ENCODE results near the gene INSR.

- TF ChIP-seq CTCF (IDR thresholded peaks at IDR 0.05; ENCODE audit: extremely low read depth in 1 of 2, insufficient read depth in 1 of 2, low read depth in 1 of 2, low read length in 2 of 2) (no peak), JUN (IDR thresholded peaks at IDR 0.05; ENCODE audit: borderline replicate concordance, insufficient read depth, insufficient read length, low read depth) (no peak), EZH2 (IDR thresholded peaks at IDR 0.05; ENCODE audit: borderline replicate concordance, low read depth, low read length, severe bottlenecking) (no peak), POLR2A (IDR thresholded peaks at IDR 0.05; ENCODE audit: low read depth, low read length) (no peak)
Measured at GRCh38 chr19:7263521-7263920, 30.7 kb downstream of the INSR start.

All from endothelial cell of umbilical vein (primary cell).